AG09319 (cell line): ENCODE data around the gene GOLGA2.

ENCODE experiments used
- DNase-seq: peaks from one replicate; pipeline ENCODE4 v3.0.0-alpha.2; 2010; ENCODE audit warnings: low read depth; ENCODE audit errors: extremely low read depth
- TF ChIP-seq, protein P1 (sequence below): IDR thresholded peaks from 2 replicates; pipeline ENCODE4 v1.5.1; 2011; ENCODE audit warnings: low read depth, mild to moderate bottlenecking, inconsistent platforms, low read length, moderate library complexity

Gene GOLGA2, protein sequence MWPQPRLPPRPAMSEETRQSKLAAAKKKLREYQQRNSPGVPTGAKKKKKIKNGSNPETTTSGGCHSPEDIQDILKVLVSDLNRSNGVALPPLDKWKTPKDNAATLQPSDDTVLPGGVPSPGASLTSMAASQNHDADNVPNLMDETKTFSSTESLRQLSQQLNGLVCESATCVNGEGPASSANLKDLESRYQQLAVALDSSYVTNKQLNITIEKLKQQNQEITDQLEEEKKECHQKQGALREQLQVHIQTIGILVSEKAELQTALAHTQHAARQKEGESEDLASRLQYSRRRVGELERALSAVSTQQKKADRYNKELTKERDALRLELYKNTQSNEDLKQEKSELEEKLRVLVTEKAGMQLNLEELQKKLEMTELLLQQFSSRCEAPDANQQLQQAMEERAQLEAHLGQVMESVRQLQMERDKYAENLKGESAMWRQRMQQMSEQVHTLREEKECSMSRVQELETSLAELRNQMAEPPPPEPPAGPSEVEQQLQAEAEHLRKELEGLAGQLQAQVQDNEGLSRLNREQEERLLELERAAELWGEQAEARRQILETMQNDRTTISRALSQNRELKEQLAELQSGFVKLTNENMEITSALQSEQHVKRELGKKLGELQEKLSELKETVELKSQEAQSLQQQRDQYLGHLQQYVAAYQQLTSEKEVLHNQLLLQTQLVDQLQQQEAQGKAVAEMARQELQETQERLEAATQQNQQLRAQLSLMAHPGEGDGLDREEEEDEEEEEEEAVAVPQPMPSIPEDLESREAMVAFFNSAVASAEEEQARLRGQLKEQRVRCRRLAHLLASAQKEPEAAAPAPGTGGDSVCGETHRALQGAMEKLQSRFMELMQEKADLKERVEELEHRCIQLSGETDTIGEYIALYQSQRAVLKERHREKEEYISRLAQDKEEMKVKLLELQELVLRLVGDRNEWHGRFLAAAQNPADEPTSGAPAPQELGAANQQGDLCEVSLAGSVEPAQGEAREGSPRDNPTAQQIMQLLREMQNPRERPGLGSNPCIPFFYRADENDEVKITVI

DNA sequence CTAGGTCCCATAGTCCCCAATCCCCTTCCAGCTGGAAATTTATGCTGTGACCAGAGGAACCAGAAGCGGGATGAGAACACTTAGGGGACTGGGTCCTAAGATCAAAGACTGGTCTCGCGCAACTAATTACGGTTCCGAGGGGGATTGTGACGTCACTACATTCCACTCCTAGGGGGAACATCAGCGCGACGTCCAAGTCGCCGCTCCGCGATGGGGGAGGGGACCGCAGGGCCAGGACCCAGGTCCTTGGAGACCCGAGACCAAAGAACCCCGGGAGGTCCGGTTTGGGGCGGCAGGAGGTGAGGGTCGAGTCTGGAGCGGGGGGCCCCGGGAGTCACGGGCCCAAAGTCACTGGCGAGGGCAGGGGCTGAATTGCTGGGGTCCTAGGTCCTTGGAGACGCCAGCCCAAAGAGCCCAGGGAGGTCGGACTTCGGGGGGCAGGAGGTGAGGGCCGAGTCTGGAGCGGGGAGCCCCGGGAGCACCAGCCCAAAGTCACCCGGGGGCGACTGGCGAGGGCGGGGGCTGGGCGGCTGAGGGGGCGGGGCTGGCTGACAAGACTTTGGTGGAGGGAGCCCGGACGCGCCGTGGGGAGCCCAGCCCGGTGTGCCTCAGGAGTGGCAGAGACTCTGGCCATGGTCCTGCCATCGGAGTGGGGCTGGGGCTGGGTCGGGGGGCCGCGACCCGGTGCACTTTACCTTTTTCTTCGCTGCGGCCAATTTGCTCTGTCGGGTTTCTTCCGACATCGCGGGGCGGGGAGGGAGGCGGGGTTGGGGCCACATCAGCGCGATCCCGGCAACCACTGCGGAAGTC is at the start of gene GOLGA2:
Gene GOLGA2, minus strand, starts transcription at position 810 of the 810 bp plus-strand sequence. Its CDS starts 31 bp downstream, at position 779.
- TF ChIP-seq, protein P1, sequence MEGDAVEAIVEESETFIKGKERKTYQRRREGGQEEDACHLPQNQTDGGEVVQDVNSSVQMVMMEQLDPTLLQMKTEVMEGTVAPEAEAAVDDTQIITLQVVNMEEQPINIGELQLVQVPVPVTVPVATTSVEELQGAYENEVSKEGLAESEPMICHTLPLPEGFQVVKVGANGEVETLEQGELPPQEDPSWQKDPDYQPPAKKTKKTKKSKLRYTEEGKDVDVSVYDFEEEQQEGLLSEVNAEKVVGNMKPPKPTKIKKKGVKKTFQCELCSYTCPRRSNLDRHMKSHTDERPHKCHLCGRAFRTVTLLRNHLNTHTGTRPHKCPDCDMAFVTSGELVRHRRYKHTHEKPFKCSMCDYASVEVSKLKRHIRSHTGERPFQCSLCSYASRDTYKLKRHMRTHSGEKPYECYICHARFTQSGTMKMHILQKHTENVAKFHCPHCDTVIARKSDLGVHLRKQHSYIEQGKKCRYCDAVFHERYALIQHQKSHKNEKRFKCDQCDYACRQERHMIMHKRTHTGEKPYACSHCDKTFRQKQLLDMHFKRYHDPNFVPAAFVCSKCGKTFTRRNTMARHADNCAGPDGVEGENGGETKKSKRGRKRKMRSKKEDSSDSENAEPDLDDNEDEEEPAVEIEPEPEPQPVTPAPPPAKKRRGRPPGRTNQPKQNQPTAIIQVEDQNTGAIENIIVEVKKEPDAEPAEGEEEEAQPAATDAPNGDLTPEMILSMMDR = no peak
- DNase-seq = no peak

DNA sequence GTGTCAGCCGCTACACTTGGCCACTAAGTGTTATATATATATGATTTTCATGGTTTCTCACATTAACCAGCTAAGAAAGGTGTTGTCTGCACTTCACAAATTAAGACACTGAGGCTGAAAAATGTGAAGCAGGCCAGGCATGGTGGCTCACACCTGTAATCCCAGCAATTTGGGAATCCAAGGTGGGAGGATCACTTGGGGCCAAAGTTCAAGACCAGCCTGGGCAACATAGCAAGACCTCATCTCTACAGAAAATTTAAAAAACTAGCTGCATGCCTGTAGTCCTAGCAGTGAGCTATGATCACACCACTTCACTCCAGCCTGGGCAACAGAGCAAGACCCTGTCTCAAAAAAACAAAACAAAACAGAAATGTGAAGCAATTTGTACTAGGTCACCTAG is 48.6 kb upstream of the GOLGA2 start:
- TF ChIP-seq, protein P1 = no peak
- no peak for DNase-seq

DNA sequence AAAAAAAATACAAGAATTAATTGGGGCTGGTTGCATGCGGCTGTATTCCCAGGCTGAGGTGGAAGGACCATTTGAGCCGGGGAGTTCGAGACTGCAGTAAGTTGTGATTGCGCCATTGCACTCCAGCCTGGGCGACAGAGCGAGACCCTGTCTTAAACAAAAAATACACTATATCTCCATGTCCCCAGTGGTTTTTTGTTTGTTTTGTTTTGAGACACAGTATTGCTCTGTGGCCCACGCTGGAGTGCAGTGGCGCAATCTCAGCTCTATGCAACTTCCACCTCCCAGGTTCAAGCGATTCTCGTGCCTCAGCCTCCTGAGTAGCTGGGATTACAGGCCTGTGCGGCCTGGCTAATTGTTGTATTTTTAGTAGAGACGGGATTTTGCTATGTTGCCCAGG is 48.0 kb upstream of the GOLGA2 start:
- TF ChIP-seq, protein P1 = no peak
- no peak for DNase-seq

DNA sequence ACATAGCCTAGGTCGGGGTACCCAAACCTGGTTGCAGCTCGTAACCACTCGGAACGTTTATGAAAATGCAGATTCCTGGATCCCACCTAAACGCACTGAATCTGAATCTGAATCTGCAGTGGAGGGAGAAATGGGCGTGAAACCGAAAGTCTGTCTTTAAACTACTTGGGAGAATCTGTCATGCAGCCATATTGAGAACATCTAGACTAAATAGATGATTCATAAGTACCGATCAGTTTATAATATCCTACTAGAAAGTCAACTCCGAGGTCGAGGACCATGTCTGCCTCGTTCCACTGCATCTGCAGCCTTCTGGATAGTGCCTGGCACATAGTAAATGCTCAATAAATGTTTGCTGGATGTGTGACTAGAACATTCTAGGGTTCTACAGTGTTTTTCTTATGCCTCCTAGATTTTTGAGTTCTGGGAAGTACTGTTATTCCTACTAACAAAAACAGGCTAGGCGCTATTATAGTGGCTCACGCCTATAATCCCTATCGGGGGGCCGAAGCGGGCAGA is 47.5 kb upstream of the GOLGA2 start:
- DNase-seq = no peak
- TF ChIP-seq, protein P1 = no peak

DNA sequence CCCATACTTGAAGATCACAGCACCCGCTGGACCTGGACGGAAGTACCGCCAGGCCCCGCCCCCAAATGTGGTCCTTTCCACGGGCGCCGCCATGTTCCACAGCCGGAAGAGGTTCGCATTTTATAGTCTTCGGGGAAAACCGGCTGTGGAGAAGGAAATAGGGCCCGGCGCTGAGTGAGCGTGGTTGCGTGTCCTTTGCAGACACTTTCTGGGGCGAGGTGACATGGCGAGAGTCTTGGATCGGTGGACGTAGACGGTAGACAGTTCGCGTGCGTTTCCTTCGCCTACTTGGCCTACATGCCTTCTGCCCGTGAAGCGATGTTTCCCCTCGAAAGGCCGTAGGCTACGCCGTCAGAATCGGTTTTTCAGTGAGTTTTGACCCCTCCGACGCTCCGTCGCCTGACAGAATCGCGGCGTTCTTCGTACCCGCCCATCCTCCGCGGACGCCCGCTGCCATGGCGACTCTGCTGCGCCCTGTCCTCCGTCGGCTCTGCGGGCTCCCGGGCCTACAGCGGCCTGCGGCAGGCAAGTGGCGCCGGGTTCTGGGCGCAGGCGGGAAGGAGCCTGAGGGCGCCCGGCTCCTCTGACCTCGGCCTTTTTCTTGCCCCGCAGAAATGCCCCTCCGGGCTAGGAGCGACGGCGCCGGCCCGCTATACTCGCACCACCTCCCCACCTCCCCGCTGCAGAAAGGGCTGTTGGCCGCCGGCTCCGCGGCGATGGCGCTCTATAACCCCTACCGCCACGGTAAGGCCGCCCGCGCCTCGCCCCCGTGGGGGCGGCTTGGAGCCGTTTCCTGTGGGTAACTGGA is 46.8 kb upstream of the GOLGA2 start, which contains the start of the genes COQ4 and TRUB2:
Gene COQ4, plus strand, starts transcription at position 436 of the 808 bp plus-strand sequence. Its CDS starts 20 bp downstream, at position 456.
Gene TRUB2, minus strand, starts transcription at position 44 of the 808 bp plus-strand sequence. Its CDS starts 39 bp downstream, at position 5.
- peak; percentile 75 for DNase-seq

More for the DNA sequence above, 46.8 kb upstream of the GOLGA2 start, which contains the start of the genes COQ4 and TRUB2:
- TF ChIP-seq, protein P1 = no peak
